ENCODE data around the gene PRPS2. TPM values are rescaled to one million over a fixed set of nuclear protein-coding genes. Genes with fewer than 3 reads are reported as not detected.
A peak's percentile ranks its signal among the peaks of the same experiment; 100 is the strongest.

The PRPS2 gene
- total RNA-seq, 1 experiment from 2014 or later = 56.6 TPM

- Histone ChIP-seq H3K4me3 (ENCODE audit: low read length) (no peak overlapping the region), H3K4me2 (ENCODE audit: low read depth, low read length, poor library complexity, severe bottlenecking) (no peak overlapping the region), H3K36me3 (ENCODE audit: insufficient read depth, low read length) (no peaks in the 10 kb centered on the region), H3K9me2 (replicated peaks; ENCODE audit: insufficient read depth, low read length) (no peaks in the 10 kb centered on the region), H3K4me1 (ENCODE audit: low read length) (no peaks in the 10 kb centered on the region), H3K27ac (ENCODE audit: low read length) (no peak overlapping the region), H3K79me2 (ENCODE audit: low read length) (no peaks in the 10 kb centered on the region), H3K27me3 (ENCODE audit: low read length) (no peaks in the 10 kb centered on the region), H2AFZ (ENCODE audit: low read length) (no peak overlapping the region), H4K20me1 (ENCODE audit: insufficient read depth, low read depth, low read length) (no peaks in the 10 kb centered on the region), H3K9ac (ENCODE audit: low read length) (no peak overlapping the region), H3K9me3 (ENCODE audit: low read length) (no peaks in the 10 kb centered on the region)
- peak; percentile 70 for DNase-seq
Observed at GRCh38 chrX:12770440-12770839, 20.8 kb upstream of the PRPS2 start.

- Histone ChIP-seq H3K27ac (ENCODE audit: low read length) (no peak overlapping the region), H3K9ac (ENCODE audit: low read length) (no peak overlapping the region), H2AFZ (ENCODE audit: low read length) (no peak overlapping the region), H3K36me3 (ENCODE audit: insufficient read depth, low read length) (no peaks in the 10 kb centered on the region), H3K4me1 (ENCODE audit: low read length) (no peaks in the 10 kb centered on the region), H4K20me1 (ENCODE audit: insufficient read depth, low read depth, low read length) (no peaks in the 10 kb centered on the region), H3K27me3 (ENCODE audit: low read length) (no peaks in the 10 kb centered on the region), H3K79me2 (ENCODE audit: low read length) (no peaks in the 10 kb centered on the region), H3K9me3 (ENCODE audit: low read length) (no peaks in the 10 kb centered on the region), H3K9me2 (replicated peaks; ENCODE audit: insufficient read depth, low read length) (no peaks in the 10 kb centered on the region), H3K4me3 (ENCODE audit: low read length) (no peak overlapping the region), H3K4me2 (ENCODE audit: low read depth, low read length, poor library complexity, severe bottlenecking) (no peak overlapping the region)
- DNase-seq = peak; percentile 91
Observed at GRCh38 chrX:12771445-12772069, 19.7 kb upstream of the PRPS2 start.

GRCh38 chrX:12777670-12778069, 13.5 kb upstream of the PRPS2 start:
- Histone ChIP-seq H3K9me3 (ENCODE audit: low read length) (no peaks in the 10 kb centered on the region), H2AFZ (ENCODE audit: low read length) (no peak overlapping the region), H3K4me3 (ENCODE audit: low read length) (no peak overlapping the region), H3K4me1 (ENCODE audit: low read length) (no peaks in the 10 kb centered on the region), H3K9ac (ENCODE audit: low read length) (no peak overlapping the region), H4K20me1 (ENCODE audit: insufficient read depth, low read depth, low read length) (no peaks in the 10 kb centered on the region), H3K36me3 (ENCODE audit: insufficient read depth, low read length) (no peaks in the 10 kb centered on the region), H3K79me2 (ENCODE audit: low read length) (no peaks in the 10 kb centered on the region), H3K4me2 (ENCODE audit: low read depth, low read length, poor library complexity, severe bottlenecking) (no peak overlapping the region), H3K27me3 (ENCODE audit: low read length) (no peaks in the 10 kb centered on the region), H3K9me2 (replicated peaks; ENCODE audit: insufficient read depth, low read length) (no peaks in the 10 kb centered on the region), H3K27ac (ENCODE audit: low read length) (no peak overlapping the region)
- DNase-seq = no peak

GRCh38 chrX:12779534-12779933, 11.7 kb upstream of the PRPS2 start:
- no peaks in the 10 kb centered on the region for H3K27me3 ChIP-seq (ENCODE audit: low read length)
- no peak for DNase-seq

GRCh38 chrX:12788645-12789044, 2.6 kb upstream of the PRPS2 start:
- no peak overlapping the region for H2AFZ ChIP-seq (ENCODE audit: low read length)

More at GRCh38 chrX:12779534-12779933, 11.7 kb upstream of the PRPS2 start:
- no peak overlapping the region for H3K9ac ChIP-seq (ENCODE audit: low read length)
- H3K9me2 ChIP-seq (replicated peaks; ENCODE audit: insufficient read depth, low read length) = no peaks in the 10 kb centered on the region
- no peaks in the 10 kb centered on the region for H3K4me1 ChIP-seq (ENCODE audit: low read length)
- no peaks in the 10 kb centered on the region for H3K36me3 ChIP-seq (ENCODE audit: insufficient read depth, low read length)
- H4K20me1 ChIP-seq (ENCODE audit: insufficient read depth, low read depth, low read length) = no peaks in the 10 kb centered on the region
- no peak overlapping the region for H2AFZ ChIP-seq (ENCODE audit: low read length)
- no peak overlapping the region for H3K4me3 ChIP-seq (ENCODE audit: low read length)
- H3K9me3 ChIP-seq (ENCODE audit: low read length) = no peaks in the 10 kb centered on the region
- H3K4me2 ChIP-seq (ENCODE audit: low read depth, low read length, poor library complexity, severe bottlenecking) = no peak overlapping the region
- H3K27ac ChIP-seq (ENCODE audit: low read length) = no peak overlapping the region
- H3K79me2 ChIP-seq (ENCODE audit: low read length) = no peaks in the 10 kb centered on the region

GRCh38 chrX:12789976-12790375, 1.2 kb upstream of the PRPS2 start:
- no peak for DNase-seq
- Histone ChIP-seq H4K20me1 (ENCODE audit: insufficient read depth, low read depth, low read length) (no peaks in the 10 kb centered on the region; the same call in 1 of the 2 replicates), H3K27me3 (ENCODE audit: low read length) (no peaks in the 10 kb centered on the region), H3K9me2 (replicated peaks; ENCODE audit: insufficient read depth, low read length) (no peaks in the 10 kb centered on the region), H3K79me2 (ENCODE audit: low read length) (peaks cover 34% of the 10 kb centered on the region), H3K36me3 (ENCODE audit: insufficient read depth, low read length) (no peaks in the 10 kb centered on the region), H3K9me3 (ENCODE audit: low read length) (no peaks in the 10 kb centered on the region), H2AFZ (ENCODE audit: low read length) (no peak overlapping the region), H3K4me2 (ENCODE audit: low read depth, low read length, poor library complexity, severe bottlenecking) (no peak overlapping the region), H3K9ac (ENCODE audit: low read length) (no peak overlapping the region), H3K27ac (ENCODE audit: low read length) (no peak overlapping the region), H3K4me1 (ENCODE audit: low read length) (peaks cover 25% of the 10 kb centered on the region), H3K4me3 (ENCODE audit: low read length) (no peak overlapping the region)

More at GRCh38 chrX:12788645-12789044, 2.6 kb upstream of the PRPS2 start:
- no peak overlapping the region for H3K4me2 ChIP-seq (ENCODE audit: low read depth, low read length, poor library complexity, severe bottlenecking)
- H3K79me2 ChIP-seq (ENCODE audit: low read length) = peaks cover 20% of the 10 kb centered on the region
- no peaks in the 10 kb centered on the region for H3K9me3 ChIP-seq (ENCODE audit: low read length)
- H3K36me3 ChIP-seq (ENCODE audit: insufficient read depth, low read length) = no peaks in the 10 kb centered on the region
- H4K20me1 ChIP-seq (ENCODE audit: insufficient read depth, low read depth, low read length) = no peaks in the 10 kb centered on the region; the same call in 1 of the 2 replicates
- H3K4me1 ChIP-seq (ENCODE audit: low read length) = peaks cover 18% of the 10 kb centered on the region
- no peak overlapping the region for H3K9ac ChIP-seq (ENCODE audit: low read length)
- H3K9me2 ChIP-seq (replicated peaks; ENCODE audit: insufficient read depth, low read length) = no peaks in the 10 kb centered on the region
- no peak for DNase-seq
- H3K4me3 ChIP-seq (ENCODE audit: low read length) = no peak overlapping the region
- H3K27ac ChIP-seq (ENCODE audit: low read length) = no peak overlapping the region
- H3K27me3 ChIP-seq (ENCODE audit: low read length) = no peaks in the 10 kb centered on the region

GRCh38 chrX:12790885-12791256, 341 bp upstream of the PRPS2 start:
- Histone ChIP-seq H3K4me3 (ENCODE audit: low read length) (peak overlapping the region; percentile 66), H3K9ac (ENCODE audit: low read length) (peak overlapping the region; percentile 89), H3K4me2 (ENCODE audit: low read depth, low read length, poor library complexity, severe bottlenecking) (peak overlapping the region; percentile 75), H3K9me2 (replicated peaks; ENCODE audit: insufficient read depth, low read length) (no peaks in the 10 kb centered on the region), H3K27me3 (ENCODE audit: low read length) (no peaks in the 10 kb centered on the region), H2AFZ (ENCODE audit: low read length) (peak overlapping the region; percentile 90), H3K9me3 (ENCODE audit: low read length) (no peaks in the 10 kb centered on the region), H3K4me1 (ENCODE audit: low read length) (peaks cover 25% of the 10 kb centered on the region), H3K27ac (ENCODE audit: low read length) (no peak overlapping the region), H3K36me3 (ENCODE audit: insufficient read depth, low read length) (no peaks in the 10 kb centered on the region), H3K79me2 (ENCODE audit: low read length) (peaks cover 42% of the 10 kb centered on the region), H4K20me1 (ENCODE audit: insufficient read depth, low read depth, low read length) (no peaks in the 10 kb centered on the region; the same call in 1 of the 2 replicates)
- DNase-seq = no peak

- Histone ChIP-seq H2AFZ (ENCODE audit: low read length) (no peak overlapping the region), H3K4me1 (ENCODE audit: low read length) (peaks cover 25% of the 10 kb centered on the region), H3K9ac (ENCODE audit: low read length) (peak overlapping the region; percentile 89), H3K27ac (ENCODE audit: low read length) (no peak overlapping the region), H3K9me2 (replicated peaks; ENCODE audit: insufficient read depth, low read length) (no peaks in the 10 kb centered on the region), H3K9me3 (ENCODE audit: low read length) (no peaks in the 10 kb centered on the region), H3K79me2 (ENCODE audit: low read length) (peaks cover 50% of the 10 kb centered on the region), H3K27me3 (ENCODE audit: low read length) (no peaks in the 10 kb centered on the region), H4K20me1 (ENCODE audit: insufficient read depth, low read depth, low read length) (no peaks in the 10 kb centered on the region; the same call in 1 of the 2 replicates), H3K4me3 (ENCODE audit: low read length) (peak overlapping the region; percentile 66), H3K4me2 (ENCODE audit: low read depth, low read length, poor library complexity, severe bottlenecking) (peak overlapping the region; percentile 58), H3K36me3 (ENCODE audit: insufficient read depth, low read length) (no peaks in the 10 kb centered on the region)
- DNase-seq = no peak
Observed at GRCh38 chrX:12792711-12793110, 1.5 kb downstream of the PRPS2 start.
